ENCODE data around the gene DBT. TPM values are rescaled to one million over a fixed set of nuclear protein-coding genes. Genes with fewer than 3 reads are reported as not detected.
A peak's percentile ranks its signal among the peaks of the same experiment; 100 is the strongest.
"Not testable (repeated sequence)": the region's sequence is repeated elsewhere in the genome, so short reads cannot be mapped to it uniquely, and the experiment has no call there.

The DBT gene
- total RNA-seq, 1 donor from 2014 or later: 11.6 TPM

- Mint-ChIP-seq H3K9me3 (no peaks in the 10 kb centered on the region), H3K27ac (peak within 1 kb of the TSS; percentile 98), H3K4me3 (peak within 1 kb of the TSS; percentile 100), H3K4me1 (peaks cover 38% of the 10 kb centered on the region), H3K36me3 (ENCODE audit: low read depth) (peaks cover 41% of the 10 kb centered on the region), H3K27me3 (no peaks in the 10 kb centered on the region)
- intact Hi-C loops (cut with micrococcal nuclease): loop anchor here (1.0 to 5.0 kb wide), 8 partner anchors 13 to 1395 kb away; partner anchors contain the start of genes AGL, DBT and TRMT13
- ATAC-seq (ENCODE audit: low read depth) (peak; percentile 95), DNase-seq (peak; percentile 91)
- ChIA-PET CTCF (interaction anchor here (1.3 to 2.0 kb wide), 3 partner anchors 85 to 193 kb away, joined by 5 to 8 read pairs (median 7); no protein-coding TSS in a partner anchor), POLR2A (interaction anchor here (0.5 to 3.0 kb wide), 15 partner anchors 10 to 629 kb away, joined by 3 to 36 read pairs (median 4); partner anchors contain the start of genes CDC14A, DBT, EXTL2 and SASS6)
- no peak for TF ChIP-seq CTCF (IDR thresholded peaks at IDR 0.05)
These were observed 16.5 kb upstream of the DBT start, which contains the start of gene RTCA for GRCh38 chr1:100265931-100266740. Gene RTCA, plus strand, starts transcription at chr1:100266216. Its CDS starts 160 bp downstream, at chr1:100266376.

GRCh38 chr1:100265562-100265930 lies 15.9 kb upstream of the DBT start:
- Mint-ChIP-seq H3K4me1 (peaks cover 36% of the 10 kb centered on the region), H3K36me3 (ENCODE audit: low read depth) (peaks cover 36% of the 10 kb centered on the region), H3K27ac (peak overlapping the region; percentile 98), H3K4me3 (peak overlapping the region; percentile 100), H3K9me3 (no peaks in the 10 kb centered on the region), H3K27me3 (no peaks in the 10 kb centered on the region)
- TF ChIP-seq CTCF (IDR thresholded peaks at IDR 0.05): no peak
- DNase-seq: no peak
- intact Hi-C loops (cut with micrococcal nuclease): loop anchor here (5.0 kb wide), 1 partner anchor 413 kb away; the partner anchor contains the start of gene AGL
- ChIA-PET CTCF (interaction anchor here (1.3 kb wide), 1 partner anchor 86 kb away, joined by 5 read pairs; no protein-coding TSS in a partner anchor), POLR2A (interaction anchor here (0.5 to 3.0 kb wide), 11 partner anchors 10 to 295 kb away, joined by 3 to 36 read pairs (median 4); partner anchors contain the start of genes CDC14A, DBT, SASS6 and SLC35A3)
- peak; percentile 4 for ATAC-seq (ENCODE audit: low read depth)

- H3K27me3 Mint-ChIP-seq; POLR2A ChIA-PET; DNase-seq; H3K9me3 Mint-ChIP-seq; ATAC-seq (ENCODE audit: low read depth); H3K4me3 Mint-ChIP-seq; H3K27ac Mint-ChIP-seq; intact Hi-C loops (cut with micrococcal nuclease): not testable (repeated sequence)
- Mint-ChIP-seq H3K36me3 (ENCODE audit: low read depth) (peaks cover 26% of the 10 kb centered on the region), H3K4me1 (peaks cover 29% of the 10 kb centered on the region)
- CTCF ChIA-PET: interaction anchor here (0.5 kb wide), 1 partner anchor 16 kb away, joined by 3 read pairs; no protein-coding TSS in a partner anchor
These were observed 14.4 kb upstream of the DBT start for GRCh38 chr1:100264081-100264480.

GRCh38 chr1:100261686-100262085 lies 12.1 kb upstream of the DBT start:
- ATAC-seq (ENCODE audit: low read depth): no peak
- no peak for TF ChIP-seq CTCF (IDR thresholded peaks at IDR 0.05)
- H3K4me1 Mint-ChIP-seq: peaks cover 14% of the 10 kb centered on the region
- peaks cover 12% of the 10 kb centered on the region for H3K36me3 Mint-ChIP-seq (ENCODE audit: low read depth)
- ChIA-PET POLR2A (no interaction called here), CTCF (no interaction called here)
- no peak overlapping the region for H3K27ac Mint-ChIP-seq
- intact Hi-C loops (cut with micrococcal nuclease): no loop called here
- no peak for DNase-seq
- no peaks in the 10 kb centered on the region for H3K27me3 Mint-ChIP-seq
- H3K9me3 Mint-ChIP-seq: no peaks in the 10 kb centered on the region
- H3K4me3 Mint-ChIP-seq: no peak overlapping the region

- H3K4me1 Mint-ChIP-seq; intact Hi-C loops (cut with micrococcal nuclease); DNase-seq; CTCF ChIA-PET; H3K27me3 Mint-ChIP-seq; H3K36me3 Mint-ChIP-seq (ENCODE audit: low read depth); H3K4me3 Mint-ChIP-seq; H3K9me3 Mint-ChIP-seq; ATAC-seq (ENCODE audit: low read depth); POLR2A ChIA-PET; H3K27ac Mint-ChIP-seq: not testable (repeated sequence)
These were observed 8.8 kb upstream of the DBT start for GRCh38 chr1:100258427-100258826.

GRCh38 chr1:100256273-100256672 lies 6.6 kb upstream of the DBT start:
- DNase-seq; ATAC-seq (ENCODE audit: low read depth); H3K27me3 Mint-ChIP-seq; CTCF ChIA-PET; H3K36me3 Mint-ChIP-seq (ENCODE audit: low read depth); H3K4me3 Mint-ChIP-seq; intact Hi-C loops (cut with micrococcal nuclease); H3K4me1 Mint-ChIP-seq; POLR2A ChIA-PET; H3K9me3 Mint-ChIP-seq; H3K27ac Mint-ChIP-seq: not testable (repeated sequence)
